HepG2 (cell line): ENCODE data around the gene MRLN. TPM values are rescaled to one million over a fixed set of nuclear protein-coding genes. Genes with fewer than 3 reads are reported as not detected.

Experiments used
- ATAC-seq: fragments of 200-7000 bp; cut with Tn5 transposase; 3 replicates; pipeline ENCODE4 v1.9.1; 2020; ENCODE audit warnings: mild to moderate bottlenecking, moderate library complexity
- BruUV-seq: library from RNA; stranded (reverse); fragments of 400-500 nt; replicated peaks from 2 replicates; lab custom pipeline; 2021; lab: Mats Ljungman, UMichigan
- CTCF ChIA-PET: fragments of 300-600 bp; formaldehyde crosslinking; extraction: SDS; loops from one replicate; lab custom pipeline; 2021; ENCODE audit warnings: low total read pairs, inconsistent platforms, low intra/inter-chr PET ratio; lab: Yijun Ruan, JAX
- POLR2A ChIA-PET: fragments of 350-600 bp; sonication (Branson Sonifier 250); formaldehyde crosslinking; loops from one replicate; lab custom pipeline; 2020; ENCODE audit warnings: antibody characterized with exemption, inconsistent platforms; lab: Yijun Ruan, JAX
- DNase-seq: peaks from one replicate; pipeline ENCODE4 v3.0.0-alpha.2; 2015; ENCODE audit warnings: low spot score
- FAIRE-seq: peaks from 3 replicates; lab custom pipeline; 2011; peaks lifted over from hg19 to GRCh38; lab: Jason Lieb, UNC
- H2AFZ ChIP-seq: one replicate; pipeline ENCODE4 v1.6.1; 2011; ENCODE audit warnings: low read length, inconsistent platforms
- H3K27ac ChIP-seq: fragments of 300-600 bp; 3 replicates; pipeline ENCODE4 v1.8.0; 2011; ENCODE audit warnings: mixed run types, mild to moderate bottlenecking, mixed read lengths, low read length, inconsistent platforms; ENCODE audit not compliant: insufficient read depth; ENCODE audit errors: extremely low read length
- H3K27me3 ChIP-seq, 2 experiments: fragments of 200-600 bp in 1 of 2; 2 replicates in 1 of 2; 3 replicates in 1 of 2; pipeline versions ENCODE4 v1.6.0 to v1.8.0; 2011; ENCODE audit warnings: low read length in 2 of 2, mild to moderate bottlenecking in 2 of 2, moderate library complexity in 2 of 2, inconsistent platforms in 1 of 2; ENCODE audit not compliant: insufficient read depth in 2 of 2, control insufficient read depth in 1 of 2
- H3K36me3 ChIP-seq, 2 experiments: fragments of 200-600 bp in 1 of 2; replicated peaks in 1 of 2; 2 replicates in 1 of 2; 3 replicates in 1 of 2; pipeline versions ENCODE4 v1.5.1 to v1.8.0; 2011; ENCODE audit warnings: low read length in 2 of 2, inconsistent platforms in 1 of 2; ENCODE audit not compliant: insufficient read depth in 2 of 2, control insufficient read depth in 1 of 2
- H3K4me1 ChIP-seq: 2 replicates; pipeline ENCODE4 v1.5.1; 2012; ENCODE audit warnings: low read length, inconsistent platforms; ENCODE audit not compliant: insufficient read depth
- H3K4me2 ChIP-seq: 2 replicates; pipeline ENCODE4 v1.6.0; 2011; ENCODE audit warnings: low read depth, low read length, inconsistent platforms
- H3K4me3 ChIP-seq, 3 experiments: fragments of 200-600 bp in 1 of 3; sonication (generic), shearing (Covaris generic) in 1 of 3; replicated peaks in 1 of 3; 2 replicates each; pipeline ENCODE4 v1.5.1; 2011 to 2016; ENCODE audit warnings: low read length in 3 of 3, inconsistent platforms in 2 of 3, low read depth in 2 of 3, mild to moderate bottlenecking in 2 of 3, control low read depth in 1 of 3, mixed read lengths in 1 of 3; ENCODE audit not compliant: insufficient read depth in 1 of 3
- H3K79me2 ChIP-seq: one replicate; pipeline ENCODE4 v1.6.1; 2011; ENCODE audit warnings: low read length, inconsistent platforms; ENCODE audit not compliant: insufficient read depth
- H3K9ac ChIP-seq: 2 replicates; pipeline ENCODE4 v1.6.0; 2011; ENCODE audit warnings: mild to moderate bottlenecking, low read depth, low read length, inconsistent platforms; ENCODE audit not compliant: insufficient read depth
- H3K9me3 ChIP-seq: 2 replicates; pipeline ENCODE4 v1.5.1; 2012; ENCODE audit warnings: mild to moderate bottlenecking, low read length
- H4K20me1 ChIP-seq: 2 replicates; pipeline ENCODE4 v1.6.0; 2011; ENCODE audit warnings: inconsistent platforms, mild to moderate bottlenecking, low read length, moderate library complexity; ENCODE audit not compliant: insufficient read depth
- CENPT ChIP-seq: sonication (generic); formaldehyde crosslinking; IDR thresholded peaks from 2 replicates; pipeline ENCODE4 v1.8.0; 2022; ENCODE audit warnings: low read depth, mild to moderate bottlenecking, moderate library complexity, missing genetic modification reagents
- EED ChIP-seq: sonication (generic); formaldehyde crosslinking; IDR thresholded peaks from 2 replicates; pipeline ENCODE4 v1.5.0; 2020; ENCODE audit warnings: mild to moderate bottlenecking, missing genetic modification reagents
- ELF4 ChIP-seq: sonication (generic); formaldehyde crosslinking; IDR thresholded peaks from 2 replicates; pipeline ENCODE4 v1.5.0; 2020; ENCODE audit warnings: missing genetic modification reagents, mild to moderate bottlenecking, moderate library complexity, borderline replicate concordance
- HINFP ChIP-seq: sonication (generic); formaldehyde crosslinking; IDR thresholded peaks from 2 replicates; pipeline ENCODE4 v1.4.0; 2020; ENCODE audit warnings: low read depth, mild to moderate bottlenecking, missing genetic modification reagents
- IKZF5 ChIP-seq: IDR thresholded peaks from 2 replicates; pipeline ENCODE4 v1.6.1; 2018; ENCODE audit warnings: missing genetic modification reagents, mild to moderate bottlenecking, missing compliant biosample characterization
- KDM5A ChIP-seq: fragments of 200-600 bp; sonication (generic); IDR thresholded peaks from 2 replicates; pipeline ENCODE4 v1.7.0; 2018; ENCODE audit warnings: antibody characterized with exemption, mild to moderate bottlenecking, low read length, borderline replicate concordance
- RBFOX2 ChIP-seq: fragments of 200-400 bp; formaldehyde crosslinking; IDR thresholded peaks from 2 replicates; pipeline ENCODE4 v1.6.1; 2017; ENCODE audit warnings: low read depth, mild to moderate bottlenecking, low read length
- SUZ12 ChIP-seq: fragments of 150-350 bp; IDR thresholded peaks from 2 replicates; pipeline ENCODE4 v1.6.1; 2014; ENCODE audit warnings: low read depth, low read length
- TGIF2 ChIP-seq: IDR thresholded peaks from 2 replicates; pipeline ENCODE4 v1.6.1; 2016; ENCODE audit warnings: control low read depth, missing compliant biosample characterization
- ZNF235 ChIP-seq: sonication (generic); formaldehyde crosslinking; IDR thresholded peaks from 2 replicates; pipeline ENCODE4 v1.8.1; 2023; ENCODE audit warnings: mild to moderate bottlenecking, missing genetic modification reagents, borderline replicate concordance
- WGBS: methylation state at CpG from one replicate; pipeline ENCODE4 v1.1.6; 2017; ENCODE audit warnings: low lambda C conversion rate; 5-methylcytosine and 5-hydroxymethylcytosine counted together
- in situ Hi-C: cut with HindIII; loops from 2 replicates; pipeline ENCODE4 v1.10.0; 2017; ENCODE audit warnings: low pct_unique_long_range_greater_than_20kb; ENCODE audit not compliant: extremely low pct_ligation_motif_present
- intact Hi-C: fragments of 100-400 bp; cut with micrococcal nuclease; formaldehyde crosslinking; loops from one replicate; pipeline ENCODE4 v1.10.0; 2022; ENCODE audit not compliant: unreplicated experiment
- polyA plus RNA-seq, 8 experiments: library from polyadenylated mRNA; depleted of rRNA in 3 of 8; stranded (reverse) in 7 of 8; unstranded in 1 of 8; fragments of >200 nt; fragmentation: Illumina TruSeq in 4 of 8; extraction: Trizol in 4 of 8; gene quantifications; 2 replicates each; pipeline versions ENCODE4 v1.2.1 to v1.2.3, GENCODE V29; 2011 to 2016; ENCODE audit warnings: low read depth in 4 of 8, missing spikeins in 1 of 8, mixed read lengths in 1 of 8; ENCODE audit not compliant: insufficient read depth in 1 of 8
- total RNA-seq, 5 experiments: library from RNA; depleted of rRNA; stranded (reverse); fragments of >200 nt; fragmentation: Illumina TruSeq; extraction: Trizol; gene quantifications; 2 replicates each; pipeline ENCODE4 v1.2.3, GENCODE V29; 2016; ENCODE audit warnings: low read depth in 1 of 5
- TF ChIP-seq, protein P1 (sequence below): sonication (generic); formaldehyde crosslinking; IDR thresholded peaks from 2 replicates; pipeline ENCODE4 v1.5.0; 2020; ENCODE audit warnings: missing genetic modification reagents
- TF ChIP-seq, protein P2 (sequence below): IDR thresholded peaks from 2 replicates; pipeline ENCODE4 v1.6.1; 2012; ENCODE audit warnings: inconsistent platforms
- TF ChIP-seq, protein P3 (sequence below): sonication (generic); formaldehyde crosslinking; IDR thresholded peaks from 2 replicates; pipeline ENCODE4 v1.9.0; 2021; ENCODE audit warnings: missing genetic modification reagents, borderline replicate concordance

Gene MRLN
- total and polyA plus RNA-seq, 2 of the 13 experiments (the other 11 are each of a cell fraction or from before 2014, with no cell fraction given): not detected

DNA sequence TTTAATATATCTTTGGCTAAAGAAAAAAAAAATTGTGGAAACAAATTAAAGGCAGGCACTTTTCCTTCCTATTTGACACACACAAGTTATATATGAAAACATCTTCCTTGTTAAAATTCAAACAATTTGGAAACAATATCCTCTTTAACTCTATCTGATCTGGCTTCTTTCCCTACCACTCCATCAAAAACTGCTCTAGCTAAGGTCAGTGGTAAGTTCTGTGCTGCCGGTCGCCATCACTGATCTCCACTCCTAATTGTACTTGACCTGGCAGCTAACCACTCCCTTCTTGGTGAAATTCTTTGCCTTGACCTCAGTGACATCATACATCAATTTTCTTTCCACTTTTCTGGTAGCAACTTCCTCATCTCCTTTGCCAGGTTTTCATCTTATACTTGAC is 47.9 kb upstream of the MRLN start:
- H3K9me3 ChIP-seq: no peaks in the 10 kb centered on the region
- H3K36me3 ChIP-seq: peaks cover 10 to 58% of the 10 kb centered on the region in 2 experiments
- DNase-seq (no peak), FAIRE-seq (no peak), ATAC-seq (no peak)
- intact Hi-C loops (no loop called here), in situ Hi-C loops (loop anchor here (25.0 kb wide), 1 partner anchor 1014 kb away; no protein-coding TSS in a partner anchor)
- ChIA-PET CTCF (no interaction called here), POLR2A (no interaction called here)
- H3K4me1 ChIP-seq: no peaks in the 10 kb centered on the region
- 98% methylated on average over 2 of the region's 2 CpGs for WGBS
- H3K27me3 ChIP-seq: no peaks in the 10 kb centered on the region
- TF ChIP-seq, protein P1, sequence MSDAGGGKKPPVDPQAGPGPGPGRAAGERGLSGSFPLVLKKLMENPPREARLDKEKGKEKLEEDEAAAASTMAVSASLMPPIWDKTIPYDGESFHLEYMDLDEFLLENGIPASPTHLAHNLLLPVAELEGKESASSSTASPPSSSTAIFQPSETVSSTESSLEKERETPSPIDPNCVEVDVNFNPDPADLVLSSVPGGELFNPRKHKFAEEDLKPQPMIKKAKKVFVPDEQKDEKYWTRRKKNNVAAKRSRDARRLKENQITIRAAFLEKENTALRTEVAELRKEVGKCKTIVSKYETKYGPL (CRISPR knock-in tag): no peak
- TF ChIP-seq ELF4 (CRISPR knock-in tag): no peak
- no peak for TF ChIP-seq CENPT (CRISPR knock-in tag)
- TF ChIP-seq, protein P2, sequence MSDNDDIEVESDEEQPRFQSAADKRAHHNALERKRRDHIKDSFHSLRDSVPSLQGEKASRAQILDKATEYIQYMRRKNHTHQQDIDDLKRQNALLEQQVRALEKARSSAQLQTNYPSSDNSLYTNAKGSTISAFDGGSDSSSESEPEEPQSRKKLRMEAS: no peak
- TF ChIP-seq, protein P3, sequence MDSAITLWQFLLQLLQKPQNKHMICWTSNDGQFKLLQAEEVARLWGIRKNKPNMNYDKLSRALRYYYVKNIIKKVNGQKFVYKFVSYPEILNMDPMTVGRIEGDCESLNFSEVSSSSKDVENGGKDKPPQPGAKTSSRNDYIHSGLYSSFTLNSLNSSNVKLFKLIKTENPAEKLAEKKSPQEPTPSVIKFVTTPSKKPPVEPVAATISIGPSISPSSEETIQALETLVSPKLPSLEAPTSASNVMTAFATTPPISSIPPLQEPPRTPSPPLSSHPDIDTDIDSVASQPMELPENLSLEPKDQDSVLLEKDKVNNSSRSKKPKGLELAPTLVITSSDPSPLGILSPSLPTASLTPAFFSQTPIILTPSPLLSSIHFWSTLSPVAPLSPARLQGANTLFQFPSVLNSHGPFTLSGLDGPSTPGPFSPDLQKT: no peak
- TF ChIP-seq TGIF2 (CRISPR knock-in tag): no peak
- no peak for TF ChIP-seq EED (CRISPR knock-in tag)
- TF ChIP-seq ZNF235 (CRISPR knock-in tag): no peak
- no peak for TF ChIP-seq KDM5A
- TF ChIP-seq IKZF5 (CRISPR knock-in tag): no peak
- no peak for TF ChIP-seq SUZ12
- TF ChIP-seq RBFOX2: no peak
- no peak for TF ChIP-seq HINFP (CRISPR knock-in tag)
- no TSS peak for BruUV-seq
- no peak overlapping the region for H3K4me2 ChIP-seq
- H3K9ac ChIP-seq: no peak overlapping the region
- no peak overlapping the region for H3K27ac ChIP-seq
- no peaks in the 10 kb centered on the region for H3K79me2 ChIP-seq
- no peak overlapping the region for H2AFZ ChIP-seq
- H3K4me3 ChIP-seq: no peak overlapping the region
- H4K20me1 ChIP-seq: no peaks in the 10 kb centered on the region
